ENCODE data around the gene NAXD. TPM values are rescaled to one million over a fixed set of nuclear protein-coding genes. Genes with fewer than 3 reads are reported as not detected.
A peak's percentile ranks its signal among the peaks of the same experiment; 100 is the strongest.

NAXD gene
- total and polyA plus RNA-seq, 2 of the 4 experiments (the other 2 are of a cell fraction) = 10.2 to 27.2 TPM

- no peak overlapping the region for H2AK5ac ChIP-seq (ENCODE audit: low read depth, low read length)
- ChIA-PET CTCF (no interaction called here), POLR2A (ENCODE audit: unreplicated experiment) (no interaction called here)
- no peak overlapping the region for H3K56ac ChIP-seq (ENCODE audit: extremely low read depth, insufficient read depth, low read length)
- no peak overlapping the region for H4K8ac ChIP-seq (ENCODE audit: low read depth in 2 of 2, low read length in 2 of 2)
- H4K91ac ChIP-seq (ENCODE audit: insufficient read depth, low read depth, low read length) = no peak overlapping the region
- ATAC-seq (ENCODE audit: low read depth) (no peak), DNase-seq (no peak)
- H2BK5ac ChIP-seq (ENCODE audit: low read depth, low read length, poor library complexity, severe bottlenecking) = no peak overlapping the region
- no peak overlapping the region for H2BK15ac ChIP-seq (ENCODE audit: low read depth, low read length)
- H3K18ac ChIP-seq (ENCODE audit: low read depth, low read length) = no peak overlapping the region
- H3K27ac ChIP-seq (ENCODE audit: insufficient read depth, low read length) = no peak overlapping the region
- peaks cover 7 to 25% of the 10 kb centered on the region in 2 experiments; a peak in 3 of 4 replicates for H3K79me1 ChIP-seq (ENCODE audit: low read depth in 1 of 2, low read length in 2 of 2)
- no peak overlapping the region for H3K9ac ChIP-seq (ENCODE audit: low read depth, low read length)
- H3K9me3 ChIP-seq (ENCODE audit: control insufficient read depth, insufficient read depth, low read length) = no peaks in the 10 kb centered on the region
- H4K20me1 ChIP-seq (ENCODE audit: insufficient read depth, low read length) = peaks cover 5% of the 10 kb centered on the region; the same call in 1 of the 2 replicates
- H3K4me1 ChIP-seq (ENCODE audit: control insufficient read depth, insufficient read depth, low read length) = peaks cover 8% of the 10 kb centered on the region; the same call in 1 of the 2 replicates
- peak overlapping the region; percentile 33 for H2AK9ac ChIP-seq (replicated peaks; ENCODE audit: low read depth, low read length, poor library complexity)
- in situ Hi-C loops (cut with MboI; ENCODE audit: low sequenced_read_pairs) (no loop called here), intact Hi-C loops (cut with micrococcal nuclease) (no loop called here), dilution Hi-C loops (cut with HindIII; ENCODE audit: low sequenced_read_pairs, unreplicated experiment) (no loop called here)
- TF ChIP-seq ELK1 (IDR thresholded peaks at IDR 0.05; ENCODE audit: borderline replicate concordance, low read depth, low read length) = no peak
- TF ChIP-seq POLR2A (IDR thresholded peaks at IDR 0.05; ENCODE audit: low read depth, low read length) = no peak
- no peak for TF ChIP-seq BHLHE40 (IDR thresholded peaks at IDR 0.05; ENCODE audit: low read depth, low read length)
- no peaks in the 10 kb centered on the region for H3K27me3 ChIP-seq (ENCODE audit: control insufficient read depth, insufficient read depth, low read length)
- no peak overlapping the region for H3K4ac ChIP-seq (ENCODE audit: low read depth, low read length)
- no peak overlapping the region for H2AFZ ChIP-seq (replicated peaks; ENCODE audit: low read length, poor library complexity)
- no peak overlapping the region for H3K4me2 ChIP-seq (ENCODE audit: low read depth, low read length)
- WGBS, 2 experiments (ENCODE audit: extremely low coverage in 2 of 2, insufficient read length in 1 of 2) = 93% methylated on average over 8 of the region's 16 CpGs; no CpG with 5 or more reads in 1 of the 2 experiments
- H3K4me3 ChIP-seq (ENCODE audit: insufficient read depth, low read depth, low read length) = no peak overlapping the region
- H3K9me1 ChIP-seq (ENCODE audit: insufficient read depth, low read length) = peaks cover 2% of the 10 kb centered on the region; the same call in 1 of the 2 replicates
- H3K14ac ChIP-seq (replicated peaks; ENCODE audit: low read depth, low read length) = no peak overlapping the region
- H2BK120ac ChIP-seq (ENCODE audit: low read depth, low read length) = no peak overlapping the region
- BruUV-seq (replicated peaks) = no TSS peak
- no peak overlapping the region for H2BK20ac ChIP-seq (ENCODE audit: low read depth, low read length)
- peaks cover 37% of the 10 kb centered on the region for H3K36me3 ChIP-seq (ENCODE audit: control insufficient read depth, insufficient read depth, low read length)
- no peak overlapping the region for H3K23ac ChIP-seq (ENCODE audit: low read depth, low read length)
- H4K5ac ChIP-seq (ENCODE audit: low read depth, low read length) = no peak overlapping the region
Observed at GRCh38 chr13:110648146-110648819, 32.9 kb downstream of the NAXD start.
